ENCODE measurements around the gene MYL5. TPM values are rescaled to one million over a fixed set of nuclear protein-coding genes. Genes with fewer than 3 reads are reported as not detected.

Gene MYL5
- total RNA-seq, 1 experiment from 2014 or later = 17.1 TPM

- H3K9me3 Mint-ChIP-seq (ENCODE audit: unreplicated experiment) = no peaks in the 10 kb centered on the region
- Histone ChIP-seq H3K36me3 (ENCODE audit: control insufficient read depth, insufficient read depth, low read length) (no peaks in the 10 kb centered on the region), H3K4me1 (peaks cover 16% of the 10 kb centered on the region), H3K9me3 (no peaks in the 10 kb centered on the region), H3K4me3 (ENCODE audit: low read depth, low read length) (no peak overlapping the region), H3K27me3 (replicated peaks; ENCODE audit: control insufficient read depth, insufficient read depth, low read length) (no peaks in the 10 kb centered on the region)
- H3K4me1 Mint-ChIP-seq (ENCODE audit: low read depth, unreplicated experiment) = peaks cover 6% of the 10 kb centered on the region
- no peak for TF ChIP-seq CTCF (IDR thresholded peaks at IDR 0.05; ENCODE audit: insufficient read depth in 1 of 2, low read depth in 1 of 2, low read length in 1 of 2, severe bottlenecking in 1 of 2, unreplicated experiment in 1 of 2)
- no peak overlapping the region for H3K4me3 Mint-ChIP-seq (ENCODE audit: unreplicated experiment)
- intact Hi-C loops (cut with micrococcal nuclease; ENCODE audit: unreplicated experiment) = no loop called here
- no TSS peak for BruUV-seq (replicated peaks)
- H3K27me3 Mint-ChIP-seq (ENCODE audit: insufficient read depth, unreplicated experiment) = no peaks in the 10 kb centered on the region
- POLR2A ChIA-PET = no interaction called here
- peaks cover 10% of the 10 kb centered on the region for H3K36me3 Mint-ChIP-seq (ENCODE audit: insufficient read depth, unreplicated experiment)
- DNase-seq = no peak
- H3K27ac Mint-ChIP-seq (ENCODE audit: unreplicated experiment) = peak overlapping the region; percentile 33
- CTCF ChIA-PET = interaction anchor here (0.7 kb wide), 1 partner anchor 14 kb away, joined by 3 read pairs; the partner anchor contains the start of genes ATP5ME and MYL5
These were observed 13.9 kb downstream of the MYL5 start for GRCh38 chr4:687971-688853.

- Mint-ChIP-seq H3K4me3 (ENCODE audit: unreplicated experiment) (no peak within 1 kb of the TSS), H3K9me3 (ENCODE audit: unreplicated experiment) (peaks cover under 1% of the 10 kb centered on the region), H3K36me3 (ENCODE audit: insufficient read depth, unreplicated experiment) (peaks cover 10% of the 10 kb centered on the region), H3K27me3 (ENCODE audit: insufficient read depth, unreplicated experiment) (no peaks in the 10 kb centered on the region), H3K4me1 (ENCODE audit: low read depth, unreplicated experiment) (peaks cover 6% of the 10 kb centered on the region), H3K27ac (ENCODE audit: unreplicated experiment) (no peak within 1 kb of the TSS)
- ChIA-PET CTCF (no interaction called here), POLR2A (no interaction called here)
- no peak for DNase-seq
- Histone ChIP-seq H3K9me3 (no peaks in the 10 kb centered on the region), H3K36me3 (ENCODE audit: control insufficient read depth, insufficient read depth, low read length) (no peaks in the 10 kb centered on the region), H3K27me3 (replicated peaks; ENCODE audit: control insufficient read depth, insufficient read depth, low read length) (no peaks in the 10 kb centered on the region), H3K4me3 (ENCODE audit: low read depth, low read length) (no peak within 1 kb of the TSS), H3K4me1 (peaks cover 16% of the 10 kb centered on the region)
- BruUV-seq (replicated peaks) = no TSS peak
- no peak for TF ChIP-seq CTCF (IDR thresholded peaks at IDR 0.05; ENCODE audit: insufficient read depth in 1 of 2, low read depth in 1 of 2, low read length in 1 of 2, severe bottlenecking in 1 of 2, unreplicated experiment in 1 of 2)
- intact Hi-C loops (cut with micrococcal nuclease; ENCODE audit: unreplicated experiment) = no loop called here
These were observed 14.7 kb downstream of the MYL5 start, which contains the start of gene SLC49A3 for GRCh38 chr4:688854-689681. Gene SLC49A3, minus strand, starts transcription at chr4:689151. Its CDS starts 24 bp downstream, at chr4:689127.

DNA sequence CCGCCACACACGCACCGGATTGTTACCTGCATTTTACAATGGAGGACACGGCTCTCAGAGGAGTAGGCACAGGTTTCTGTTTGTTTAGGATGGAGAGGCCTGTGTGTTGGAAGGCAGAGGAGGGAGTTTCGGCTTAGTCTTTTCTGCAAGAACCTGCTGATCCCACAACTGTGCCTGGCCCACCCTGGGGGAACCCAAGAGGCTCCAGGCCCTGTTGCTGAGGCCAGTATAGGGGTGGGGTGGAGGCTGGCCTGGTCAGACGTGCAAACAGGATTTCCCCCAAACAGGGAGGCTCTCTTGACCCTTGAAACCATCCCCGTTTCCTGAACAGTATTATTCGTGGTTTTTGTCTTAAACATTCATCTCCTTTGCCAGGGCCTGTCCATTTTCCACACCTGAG lies 15.4 kb downstream of the MYL5 start:
- intact Hi-C loops (cut with micrococcal nuclease; ENCODE audit: unreplicated experiment) = no loop called here
- H3K36me3 Mint-ChIP-seq (ENCODE audit: insufficient read depth, unreplicated experiment) = peaks cover 10% of the 10 kb centered on the region
- H3K9me3 ChIP-seq = no peaks in the 10 kb centered on the region
- no peak for DNase-seq
- peaks cover 7% of the 10 kb centered on the region for H3K9me3 Mint-ChIP-seq (ENCODE audit: unreplicated experiment)
- peaks cover 6% of the 10 kb centered on the region for H3K4me1 Mint-ChIP-seq (ENCODE audit: low read depth, unreplicated experiment)
- no peaks in the 10 kb centered on the region for H3K27me3 Mint-ChIP-seq (ENCODE audit: insufficient read depth, unreplicated experiment)
- H3K36me3 ChIP-seq (ENCODE audit: control insufficient read depth, insufficient read depth, low read length) = no peaks in the 10 kb centered on the region
- H3K27me3 ChIP-seq (replicated peaks; ENCODE audit: control insufficient read depth, insufficient read depth, low read length) = no peaks in the 10 kb centered on the region
- no peak overlapping the region for H3K4me3 ChIP-seq (ENCODE audit: low read depth, low read length)
- no peak for TF ChIP-seq CTCF (IDR thresholded peaks at IDR 0.05; ENCODE audit: insufficient read depth in 1 of 2, low read depth in 1 of 2, low read length in 1 of 2, severe bottlenecking in 1 of 2, unreplicated experiment in 1 of 2)
- CTCF ChIA-PET = no interaction called here
- no peak overlapping the region for H3K4me3 Mint-ChIP-seq (ENCODE audit: unreplicated experiment)
- no peak overlapping the region for H3K27ac Mint-ChIP-seq (ENCODE audit: unreplicated experiment)
- peaks cover 16% of the 10 kb centered on the region for H3K4me1 ChIP-seq
- POLR2A ChIA-PET = no interaction called here
- no TSS peak for BruUV-seq (replicated peaks)

Data from Caco-2 (cell line).